Loucy (cell line): ENCODE data around the gene CX3CR1.

ENCODE experiments used
- H2AFZ ChIP-seq: fragments of 200-600 bp; sonication (generic); 2 replicates; pipeline ENCODE4 v1.6.0; 2016; ENCODE audit warnings: antibody characterized with exemption, mild to moderate bottlenecking, low read length, moderate library complexity
- H3F3A ChIP-seq: fragments of 200-600 bp; 2 replicates; pipeline ENCODE4 v1.6.0; 2016; ENCODE audit warnings: antibody characterized with exemption, low read depth, mild to moderate bottlenecking
- H3K27me3 ChIP-seq: fragments of 200-600 bp; sonication (generic); 2 replicates; pipeline ENCODE4 v1.6.1; 2014; ENCODE audit warnings: low read length, mild to moderate bottlenecking; ENCODE audit not compliant: insufficient read depth, poor library complexity, severe bottlenecking
- H3K36me3 ChIP-seq: fragments of 200-600 bp; sonication (generic); 2 replicates; pipeline ENCODE4 v1.6.1; 2016; ENCODE audit warnings: low read length; ENCODE audit not compliant: insufficient read depth
- H3K4me1 ChIP-seq: fragments of 200-600 bp; sonication (generic); 2 replicates; pipeline ENCODE4 v1.5.1; 2014; ENCODE audit warnings: low read length, mild to moderate bottlenecking; ENCODE audit not compliant: insufficient read depth, poor library complexity, severe bottlenecking
- H3K4me2 ChIP-seq: fragments of 200-600 bp; sonication (generic); 2 replicates; pipeline ENCODE4 v1.6.0; 2014; ENCODE audit warnings: antibody characterized with exemption, low read length, low read depth, mild to moderate bottlenecking; ENCODE audit not compliant: poor library complexity, severe bottlenecking
- H3K4me3 ChIP-seq: fragments of 200-600 bp; sonication (generic); 2 replicates; pipeline ENCODE4 v1.5.1; 2014; ENCODE audit warnings: low read length, mild to moderate bottlenecking, mixed read lengths; ENCODE audit not compliant: poor library complexity, severe bottlenecking
- H3K79me2 ChIP-seq: fragments of 200-600 bp; sonication (generic); 2 replicates; pipeline ENCODE4 v1.6.1; 2014; ENCODE audit warnings: low read length; ENCODE audit not compliant: insufficient read depth
- H3K9ac ChIP-seq: fragments of 200-600 bp; sonication (generic); 2 replicates; pipeline ENCODE4 v1.6.0; 2014; ENCODE audit warnings: mild to moderate bottlenecking, low read depth, low read length, moderate library complexity; ENCODE audit not compliant: poor library complexity, severe bottlenecking
- H3K9me2 ChIP-seq: fragments of 200-600 bp; sonication (generic); replicated peaks from 2 replicates; pipeline ENCODE4 v1.6.1; 2016; ENCODE audit warnings: low read depth, low read length, mixed read lengths
- H3K9me3 ChIP-seq: fragments of 200-600 bp; sonication (generic); 2 replicates; pipeline ENCODE4 v1.6.1; 2014; ENCODE audit warnings: mild to moderate bottlenecking, antibody characterized with exemption, low read length, low read depth; ENCODE audit not compliant: insufficient read depth
- H4K20me1 ChIP-seq: fragments of 200-600 bp; sonication (generic); 2 replicates; pipeline ENCODE4 v1.6.0; 2014; ENCODE audit warnings: antibody characterized with exemption, low read length, mild to moderate bottlenecking; ENCODE audit not compliant: insufficient read depth, poor library complexity, severe bottlenecking
- EZH2phosphoT487 ChIP-seq: fragments of 200-600 bp; IDR thresholded peaks from 2 replicates; pipeline ENCODE4 v1.6.1; 2018; ENCODE audit warnings: antibody characterized with exemption, mild to moderate bottlenecking, moderate library complexity, borderline replicate concordance
- TF ChIP-seq, protein P1 (sequence below): fragments of 200-600 bp; sonication (generic); conservative IDR thresholded peaks from 2 replicates; pipeline ENCODE4 v1.5.1; 2014; ENCODE audit warnings: mild to moderate bottlenecking, antibody characterized with exemption, low read length

Gene CX3CR1

DNA sequence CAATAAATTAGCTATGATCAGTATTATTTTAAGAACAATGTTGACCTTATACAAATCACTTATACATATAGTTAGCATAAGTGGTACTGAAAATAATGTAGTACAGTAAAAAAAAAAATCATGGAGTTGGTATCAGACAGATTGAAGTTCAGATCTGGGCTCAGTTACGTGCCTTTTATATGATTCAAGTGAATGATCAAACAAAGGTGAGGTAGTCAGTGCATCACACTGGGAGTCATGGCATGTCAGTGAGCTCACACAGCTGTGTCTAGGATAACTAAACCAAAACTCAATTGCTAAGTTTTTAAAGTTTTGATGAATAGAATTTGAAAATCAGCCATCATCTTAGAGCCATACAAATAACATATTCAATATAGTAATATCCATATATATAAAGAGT, 38.5 kb upstream of the CX3CR1 start:
- Histone ChIP-seq H3K4me3 (no peak overlapping the region), H4K20me1 (no peaks in the 10 kb centered on the region), H3K4me1 (peaks cover 24% of the 10 kb centered on the region), H3K27me3 (no peaks in the 10 kb centered on the region), H3K79me2 (no peaks in the 10 kb centered on the region), H3K9me3 (peaks cover 5% of the 10 kb centered on the region; the same call in 1 of the 2 replicates), H3K9me2 (no peaks in the 10 kb centered on the region), H3K9ac (no peak overlapping the region), H2AFZ (no peak overlapping the region), H3K4me2 (no peak overlapping the region), H3F3A (no peaks in the 10 kb centered on the region; the same call in 1 of the 2 replicates), H3K36me3 (no peaks in the 10 kb centered on the region)
- TF ChIP-seq, protein P1, sequence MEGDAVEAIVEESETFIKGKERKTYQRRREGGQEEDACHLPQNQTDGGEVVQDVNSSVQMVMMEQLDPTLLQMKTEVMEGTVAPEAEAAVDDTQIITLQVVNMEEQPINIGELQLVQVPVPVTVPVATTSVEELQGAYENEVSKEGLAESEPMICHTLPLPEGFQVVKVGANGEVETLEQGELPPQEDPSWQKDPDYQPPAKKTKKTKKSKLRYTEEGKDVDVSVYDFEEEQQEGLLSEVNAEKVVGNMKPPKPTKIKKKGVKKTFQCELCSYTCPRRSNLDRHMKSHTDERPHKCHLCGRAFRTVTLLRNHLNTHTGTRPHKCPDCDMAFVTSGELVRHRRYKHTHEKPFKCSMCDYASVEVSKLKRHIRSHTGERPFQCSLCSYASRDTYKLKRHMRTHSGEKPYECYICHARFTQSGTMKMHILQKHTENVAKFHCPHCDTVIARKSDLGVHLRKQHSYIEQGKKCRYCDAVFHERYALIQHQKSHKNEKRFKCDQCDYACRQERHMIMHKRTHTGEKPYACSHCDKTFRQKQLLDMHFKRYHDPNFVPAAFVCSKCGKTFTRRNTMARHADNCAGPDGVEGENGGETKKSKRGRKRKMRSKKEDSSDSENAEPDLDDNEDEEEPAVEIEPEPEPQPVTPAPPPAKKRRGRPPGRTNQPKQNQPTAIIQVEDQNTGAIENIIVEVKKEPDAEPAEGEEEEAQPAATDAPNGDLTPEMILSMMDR: no peak
- no peak for TF ChIP-seq EZH2phosphoT487

DNA sequence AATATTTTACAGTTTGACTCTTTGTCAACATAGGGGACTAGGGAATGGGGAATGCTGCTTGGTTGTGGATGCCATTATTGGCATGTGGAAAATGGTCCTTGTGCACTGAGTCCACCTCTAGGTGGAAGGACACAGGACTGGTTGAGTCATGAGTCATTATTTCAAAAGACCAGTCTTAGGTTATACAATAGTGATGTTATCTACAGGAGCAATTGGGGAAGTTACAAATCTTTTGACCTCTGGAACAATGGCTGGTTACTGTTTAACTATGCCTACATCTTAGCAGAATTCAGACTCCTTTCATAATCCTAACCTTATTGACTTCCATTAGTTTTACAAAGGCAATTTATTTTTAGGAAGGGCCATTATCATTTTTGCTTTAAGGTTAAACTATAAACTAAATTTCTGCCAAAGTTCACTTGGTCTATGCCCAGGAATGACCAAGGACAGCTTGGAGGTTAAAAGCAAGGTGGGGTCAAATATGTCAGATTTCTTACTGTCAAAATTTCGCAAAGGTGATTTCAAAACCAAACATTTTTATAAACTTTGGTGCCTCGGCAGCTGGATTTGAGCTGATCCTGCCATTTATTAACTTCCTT, 37.8 kb upstream of the CX3CR1 start:
- Histone ChIP-seq H2AFZ (no peak overlapping the region), H3K4me3 (no peak overlapping the region), H3K27me3 (no peaks in the 10 kb centered on the region), H3K79me2 (no peaks in the 10 kb centered on the region), H3K4me2 (no peak overlapping the region), H3K4me1 (peaks cover 18% of the 10 kb centered on the region), H3K36me3 (no peaks in the 10 kb centered on the region), H3F3A (no peaks in the 10 kb centered on the region; the same call in 1 of the 2 replicates), H3K9me2 (no peaks in the 10 kb centered on the region), H4K20me1 (no peaks in the 10 kb centered on the region), H3K9me3 (peaks cover 5% of the 10 kb centered on the region; the same call in 1 of the 2 replicates), H3K9ac (no peak overlapping the region)
- TF ChIP-seq, protein P1: no peak
- no peak for TF ChIP-seq EZH2phosphoT487

DNA sequence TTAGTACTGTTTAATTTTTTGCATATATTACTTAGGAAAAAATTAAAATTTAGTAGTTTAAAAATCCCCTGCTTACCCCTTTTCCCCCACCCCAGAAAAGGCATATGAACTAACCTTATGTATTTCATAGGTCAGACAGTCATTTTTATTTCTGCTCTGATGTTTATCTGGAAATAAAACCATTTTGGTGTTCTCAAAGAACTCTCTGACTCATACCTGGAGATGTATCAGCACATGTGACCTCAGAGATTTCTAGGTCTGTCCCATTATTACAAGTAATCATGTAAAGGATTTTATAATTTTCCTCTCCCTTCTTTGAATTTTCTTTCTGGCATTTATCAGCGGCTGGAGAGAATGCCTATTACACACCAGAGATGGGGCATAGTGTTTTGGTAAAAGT, 35.6 kb upstream of the CX3CR1 start:
- no peak overlapping the region for H3K9ac ChIP-seq
- H4K20me1 ChIP-seq: no peaks in the 10 kb centered on the region
- H3K4me1 ChIP-seq: no peaks in the 10 kb centered on the region
- H3K79me2 ChIP-seq: no peaks in the 10 kb centered on the region
- TF ChIP-seq, protein P1: no peak
- TF ChIP-seq EZH2phosphoT487: no peak
- H2AFZ ChIP-seq: no peak overlapping the region
- no peaks in the 10 kb centered on the region; the same call in 1 of the 2 replicates for H3F3A ChIP-seq
- H3K9me3 ChIP-seq: peaks cover 5% of the 10 kb centered on the region; the same call in 1 of the 2 replicates
- no peaks in the 10 kb centered on the region for H3K27me3 ChIP-seq
- no peaks in the 10 kb centered on the region for H3K36me3 ChIP-seq
- no peak overlapping the region for H3K4me3 ChIP-seq
- no peak overlapping the region for H3K4me2 ChIP-seq
- H3K9me2 ChIP-seq: no peaks in the 10 kb centered on the region
